GM19025 (cell line): ENCODE measurements around the gene WDR1.

Experiments
- ATAC-seq: cut with Tn5 transposase; IDR thresholded peaks from one replicate; pipeline ENCODE4 v1.9.1; 2021; ENCODE audit warnings: mild to moderate bottlenecking, low read depth, moderate library complexity; ENCODE audit not compliant: unreplicated experiment

The WDR1 gene

GRCh38 chr4:10116569-10117358 lies at the start of gene WDR1:
Gene WDR1, minus strand, starts transcription at chr4:10116799. Its CDS starts 133 bp downstream, at chr4:10116666.
- ATAC-seq, result peak; percentile 86

- no peak for ATAC-seq
Measured at GRCh38 chr4:10164877-10165283, 48.3 kb upstream of the WDR1 start.

- no peak for ATAC-seq
Measured at GRCh38 chr4:10163296-10163695, 46.7 kb upstream of the WDR1 start.

GRCh38 chr4:10162341-10163000 lies 45.9 kb upstream of the WDR1 start:
- no peak for ATAC-seq

GRCh38 chr4:10161840-10162239 lies 45.2 kb upstream of the WDR1 start:
- no peak for ATAC-seq

- ATAC-seq, result no peak
Measured at GRCh38 chr4:10161146-10161545, 44.5 kb upstream of the WDR1 start.

- no peak for ATAC-seq
Measured at GRCh38 chr4:10160281-10160856, 43.8 kb upstream of the WDR1 start.

- no peak for ATAC-seq
Measured at GRCh38 chr4:10159671-10160070, 43.1 kb upstream of the WDR1 start.

- ATAC-seq, result no peak
Measured at GRCh38 chr4:10158333-10158942, 41.8 kb upstream of the WDR1 start.

GRCh38 chr4:10157478-10158332 lies 41.1 kb upstream of the WDR1 start:
- ATAC-seq, result peak; percentile 68

GRCh38 chr4:10154241-10154640 lies 37.6 kb upstream of the WDR1 start:
- ATAC-seq, result no peak

- ATAC-seq, result no peak
Measured at GRCh38 chr4:10153161-10153560, 36.6 kb upstream of the WDR1 start.

GRCh38 chr4:10151182-10151581 lies 34.6 kb upstream of the WDR1 start:
- no peak for ATAC-seq

GRCh38 chr4:10144966-10145365 lies 28.4 kb upstream of the WDR1 start:
- no peak for ATAC-seq

- ATAC-seq, result no peak
Measured at GRCh38 chr4:10144479-10144878, 27.9 kb upstream of the WDR1 start.

GRCh38 chr4:10143171-10143570 lies 26.6 kb upstream of the WDR1 start:
- no peak for ATAC-seq

- ATAC-seq, result no peak
Measured at GRCh38 chr4:10140866-10141759, 24.5 kb upstream of the WDR1 start.

GRCh38 chr4:10139518-10139917 lies 22.9 kb upstream of the WDR1 start:
- no peak for ATAC-seq

- no peak for ATAC-seq
Measured at GRCh38 chr4:10135260-10135659, 18.7 kb upstream of the WDR1 start.
